GM18909 (cell line): Measurements from ENCODE around the gene TBC1D10B.
"Not testable (repeated sequence)": the region's sequence is repeated elsewhere in the genome, so short reads cannot be mapped to it uniquely, and the experiment has no call there.

Source experiments
- ATAC-seq: cut with Tn5 transposase; IDR thresholded peaks from one replicate; pipeline ENCODE4 v1.9.1; 2021; ENCODE audit warnings: mild to moderate bottlenecking; ENCODE audit not compliant: unreplicated experiment, poor library complexity

TBC1D10B gene

GRCh38 chr16:30342751-30343490, 27.4 kb downstream of the TBC1D10B start:
- ATAC-seq, result no peak

DNA sequence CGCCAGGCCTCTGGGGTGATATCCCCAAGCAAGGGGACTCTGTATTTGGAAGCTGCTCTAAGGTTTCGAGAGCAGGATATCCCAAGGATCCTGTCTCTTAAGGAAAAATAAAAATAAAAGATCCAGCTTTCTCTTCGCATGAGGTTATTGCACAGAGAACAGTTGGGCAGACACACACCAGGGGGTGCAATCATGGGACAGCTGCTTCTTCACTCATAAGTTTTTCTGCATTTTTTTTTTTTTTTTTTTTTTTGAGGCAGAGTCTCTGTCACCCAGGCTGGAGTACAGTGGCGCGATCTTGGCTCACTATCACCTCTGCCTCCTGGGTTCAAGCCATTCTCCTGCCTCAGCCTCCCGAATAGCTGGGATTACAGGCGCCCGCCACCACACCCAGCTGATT, 28.3 kb downstream of the TBC1D10B start:
- ATAC-seq, result not testable (repeated sequence)

DNA sequence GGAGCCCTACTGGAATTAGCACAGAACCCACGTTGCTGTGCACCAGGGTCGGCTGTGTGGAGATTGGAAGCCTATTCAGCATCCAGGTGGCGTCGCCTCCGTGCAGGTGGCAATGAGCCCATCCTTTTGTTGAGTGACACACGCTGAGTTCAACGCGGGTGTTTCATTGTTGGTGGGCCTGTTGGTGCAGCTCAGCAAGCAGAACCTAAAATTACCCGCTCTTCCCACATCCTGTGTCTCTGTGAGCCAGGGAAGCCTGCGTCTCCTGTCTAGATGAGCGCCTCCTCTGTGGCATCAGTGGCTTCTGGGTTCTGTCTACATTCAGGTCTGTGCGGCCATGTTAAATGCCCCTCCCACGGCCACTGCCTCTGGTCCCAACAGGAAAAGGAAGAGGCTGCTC, 29.7 kb downstream of the TBC1D10B start:
- ATAC-seq, result no peak

DNA sequence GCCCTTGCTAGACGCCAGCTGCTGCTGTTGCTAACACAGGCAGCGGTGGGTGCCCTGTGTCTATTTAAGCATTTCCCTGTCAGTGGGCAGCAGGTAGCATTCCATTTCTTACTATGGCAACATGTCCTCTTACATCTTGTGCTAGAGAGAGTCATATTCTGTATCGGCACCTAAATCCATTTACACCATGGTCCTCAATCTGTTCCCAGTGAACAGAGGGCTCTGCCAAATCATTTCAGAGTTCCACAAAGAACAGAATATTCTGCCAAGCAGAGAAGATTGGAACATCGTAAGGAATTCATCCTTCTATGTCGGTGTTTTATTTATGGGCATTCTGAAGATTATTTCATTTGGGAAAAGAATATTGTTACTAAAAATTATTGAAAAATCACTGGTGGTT, 31.6 kb downstream of the TBC1D10B start:
- ATAC-seq, result not testable (repeated sequence)

DNA sequence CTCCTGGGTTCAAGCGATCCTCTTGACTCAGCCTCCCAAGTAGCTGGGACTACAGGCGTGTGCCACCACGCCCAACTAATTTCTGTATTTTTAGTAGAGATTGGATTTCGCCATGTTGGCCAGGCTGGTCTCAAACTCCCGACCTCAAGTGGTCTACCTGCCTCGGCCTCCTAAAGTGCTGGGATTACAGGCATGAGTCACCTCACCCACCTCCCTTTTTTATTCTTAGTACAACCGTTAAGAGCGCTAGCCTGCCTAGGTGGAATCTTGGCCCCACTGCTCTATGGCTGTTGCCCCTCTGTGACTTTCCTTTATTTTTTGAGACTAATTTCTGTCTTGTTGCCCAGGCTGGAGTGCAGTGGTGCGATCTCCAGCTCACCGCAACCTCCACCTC, 32.3 kb downstream of the TBC1D10B start:
- ATAC-seq, result not testable (repeated sequence)

DNA sequence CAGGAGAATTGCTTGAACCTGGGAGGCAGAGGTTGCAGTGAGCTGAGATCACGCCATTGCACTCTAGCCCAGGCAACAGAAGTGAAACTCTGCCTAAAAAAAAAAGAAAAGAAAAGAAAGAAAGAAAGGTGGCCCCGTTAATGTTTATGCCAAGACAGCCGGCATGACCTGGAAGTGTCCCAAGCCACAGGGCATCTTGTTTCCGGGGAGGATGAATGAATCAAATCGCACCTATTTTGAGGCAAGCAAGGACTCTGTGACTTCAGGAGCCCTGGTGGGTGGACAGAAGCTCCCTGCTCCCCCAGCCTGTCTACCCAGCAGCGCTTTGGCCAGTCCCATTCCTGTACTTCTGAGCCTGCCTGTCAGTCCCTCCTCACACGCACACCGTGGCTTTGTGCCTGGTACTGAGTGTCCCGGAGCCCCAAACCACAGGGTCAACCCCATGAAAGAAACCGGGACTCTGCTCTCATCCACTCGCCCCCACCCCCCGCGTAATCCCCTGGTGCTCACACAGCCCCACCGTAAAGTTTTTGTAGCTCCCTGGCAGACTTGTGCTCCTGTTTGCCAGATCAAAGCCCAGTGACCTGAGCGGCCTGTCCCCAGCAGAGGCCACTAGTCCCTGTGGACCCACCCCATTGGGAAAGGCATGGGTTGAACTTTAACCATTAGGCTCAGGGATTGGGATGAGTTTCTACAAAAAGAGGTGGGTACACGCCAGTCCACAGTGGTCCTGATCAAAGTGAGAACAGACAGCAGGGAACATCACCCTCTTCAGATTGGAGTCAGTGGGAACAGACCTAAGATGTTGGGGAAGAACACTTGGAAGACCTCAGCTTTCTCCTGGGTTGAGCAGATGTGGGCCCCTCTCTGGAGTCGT, 34.5 kb downstream of the TBC1D10B start:
- peak; percentile 24 for ATAC-seq

DNA sequence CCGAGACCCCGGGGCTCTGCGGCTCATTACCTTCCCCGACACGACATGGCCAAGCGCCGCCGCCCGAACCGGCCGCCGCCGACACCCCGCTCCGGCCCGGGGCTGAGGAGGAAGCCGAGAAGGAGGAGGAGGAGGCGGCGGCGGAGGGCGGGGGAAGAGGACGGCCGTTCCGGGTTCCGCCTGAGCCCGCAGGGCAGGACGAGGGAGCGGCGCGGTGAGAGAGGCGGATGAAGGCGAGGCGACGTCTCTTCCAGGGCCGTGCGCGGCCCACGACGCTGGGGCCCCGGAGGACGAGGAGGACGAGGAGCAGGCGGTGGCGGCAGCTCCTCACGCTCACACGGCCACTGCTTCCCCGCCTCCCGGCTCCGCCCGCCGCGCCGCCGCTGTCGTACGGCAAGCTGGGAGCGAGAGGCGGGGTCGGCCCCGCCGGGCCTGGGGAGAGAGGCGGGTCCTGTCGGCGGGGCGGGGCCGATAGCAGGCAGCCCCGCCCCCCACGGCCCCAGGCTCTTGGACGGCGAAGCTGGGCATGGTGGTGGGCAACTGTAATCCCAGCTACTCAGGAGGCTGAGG, 35.2 kb downstream of the TBC1D10B start:
- ATAC-seq, result peak; percentile 79

- peak; percentile 84 for ATAC-seq
Observed at GRCh38 chr16:30334473-30334989, 35.8 kb downstream of the TBC1D10B start.

GRCh38 chr16:30324220-30324619, 46.1 kb downstream of the TBC1D10B start:
- not testable (repeated sequence) for ATAC-seq

- ATAC-seq, result not testable (repeated sequence)
Observed at GRCh38 chr16:30318647-30319046, 51.6 kb downstream of the TBC1D10B start.

GRCh38 chr16:30310937-30311336, 59.4 kb downstream of the TBC1D10B start:
- not testable (repeated sequence) for ATAC-seq

DNA sequence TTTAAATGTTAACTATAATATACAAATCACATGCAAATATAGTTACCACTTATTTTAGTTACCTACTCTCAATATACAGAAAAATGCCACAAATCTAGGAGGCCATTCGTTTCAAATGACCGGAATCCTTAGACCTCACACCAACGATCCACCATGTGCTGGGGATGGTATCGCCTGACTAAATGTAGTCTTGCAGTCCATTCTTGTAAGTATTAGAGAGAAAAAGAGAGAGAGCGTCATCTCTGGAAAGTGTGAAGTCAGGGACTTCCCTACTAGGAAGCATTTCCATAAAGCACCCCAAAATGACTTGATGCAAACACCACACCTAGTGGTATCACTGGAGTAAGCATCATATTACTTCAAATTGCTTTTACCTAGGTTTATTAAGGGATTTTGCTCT, 61.0 kb downstream of the TBC1D10B start:
- not testable (repeated sequence) for ATAC-seq
